ENCODE data around the gene NECTIN1.
A peak's percentile ranks its signal among the peaks of the same experiment; 100 is the strongest.

Gene NECTIN1

GRCh38 chr11:119755356-119756071 lies 26.5 kb upstream of the NECTIN1 start:
- no peak for DNase-seq (ENCODE audit: low read depth in 3 of 3)

- DNase-seq (ENCODE audit: low read depth in 3 of 3) = no peak
Observed at GRCh38 chr11:119754656-119755355, 25.8 kb upstream of the NECTIN1 start.

GRCh38 chr11:119754199-119754598 lies 25.2 kb upstream of the NECTIN1 start:
- DNase-seq (ENCODE audit: low read depth in 3 of 3) = no peak

- no peak for DNase-seq (ENCODE audit: low read depth in 3 of 3)
Observed at GRCh38 chr11:119752946-119753345, 23.9 kb upstream of the NECTIN1 start.

- DNase-seq (ENCODE audit: low read depth in 3 of 3) = no peak
Observed at GRCh38 chr11:119752345-119752871, 23.4 kb upstream of the NECTIN1 start.

- DNase-seq (ENCODE audit: low read depth in 3 of 3) = no peak
Observed at GRCh38 chr11:119750056-119750455, 21.1 kb upstream of the NECTIN1 start.

GRCh38 chr11:119749006-119749565 lies 20.1 kb upstream of the NECTIN1 start:
- DNase-seq (ENCODE audit: low read depth in 3 of 3) = no peak

- DNase-seq (ENCODE audit: low read depth in 3 of 3) = no peak
Observed at GRCh38 chr11:119747868-119748660, 19.1 kb upstream of the NECTIN1 start.

- DNase-seq (ENCODE audit: low read depth in 3 of 3) = no peak
Observed at GRCh38 chr11:119745776-119746535, 17.0 kb upstream of the NECTIN1 start.

- no peak for DNase-seq (ENCODE audit: low read depth in 3 of 3)
Observed at GRCh38 chr11:119745112-119745511, 16.1 kb upstream of the NECTIN1 start.

GRCh38 chr11:119744577-119744976 lies 15.6 kb upstream of the NECTIN1 start:
- DNase-seq (ENCODE audit: low read depth in 3 of 3) = no peak

- DNase-seq (ENCODE audit: low read depth in 3 of 3) = no peak
Observed at GRCh38 chr11:119743006-119743405, 14.0 kb upstream of the NECTIN1 start.

GRCh38 chr11:119742263-119742861 lies 13.4 kb upstream of the NECTIN1 start:
- DNase-seq (ENCODE audit: low read depth in 3 of 3) = no peak

GRCh38 chr11:119741369-119742262 lies 12.6 kb upstream of the NECTIN1 start:
- peak in 2 of 3 experiments; percentile 27 to 54 for DNase-seq (ENCODE audit: low read depth in 3 of 3)

GRCh38 chr11:119739975-119740374 lies 11.0 kb upstream of the NECTIN1 start:
- no peak for DNase-seq (ENCODE audit: low read depth in 3 of 3)

- no peak for DNase-seq (ENCODE audit: low read depth in 3 of 3)
Observed at GRCh38 chr11:119739021-119739703, 10.2 kb upstream of the NECTIN1 start.

- no peak for DNase-seq (ENCODE audit: low read depth in 3 of 3)
Observed at GRCh38 chr11:119738059-119738439, 9.0 kb upstream of the NECTIN1 start.

- DNase-seq (ENCODE audit: low read depth in 3 of 3) = no peak
Observed at GRCh38 chr11:119737366-119738058, 8.5 kb upstream of the NECTIN1 start.

- no peak for DNase-seq (ENCODE audit: low read depth in 3 of 3)
Observed at GRCh38 chr11:119734788-119735187, 5.8 kb upstream of the NECTIN1 start.
